ENCODE measurements around the gene ALS2CL. TPM values are rescaled to one million over a fixed set of nuclear protein-coding genes. Genes with fewer than 3 reads are reported as not detected.

ALS2CL gene
- total RNA-seq, 1 experiment from 2014 or later: 67.5 TPM

GRCh38 chr3:46626039-46626438 is 67.4 kb downstream of the ALS2CL start:
- no peak for DNase-seq
- H3K27ac ChIP-seq: no peak overlapping the region
- no peak overlapping the region for H3K4me2 ChIP-seq
- BruUV-seq (replicated peaks): no TSS peak
- POLR2A ChIA-PET (ENCODE audit: unreplicated experiment): no interaction called here
- H3F3A ChIP-seq (ENCODE audit: insufficient read depth, low read depth): no peaks in the 10 kb centered on the region
- CTCF ChIA-PET: no interaction called here
- H3K9me3 ChIP-seq (ENCODE audit: insufficient read depth, low read depth): no peaks in the 10 kb centered on the region
- H3K4me1 ChIP-seq (replicated peaks; ENCODE audit: insufficient read depth): no peaks in the 10 kb centered on the region
- H3K27me3 ChIP-seq (ENCODE audit: insufficient read depth, low read depth): no peaks in the 10 kb centered on the region; the same call in 1 of the 2 replicates
- no peaks in the 10 kb centered on the region for H3K79me2 ChIP-seq (ENCODE audit: low read depth)
- TF ChIP-seq CTCF (conservative IDR thresholded peaks at IDR 0.05) (no peak), EZH2 (IDR thresholded peaks at IDR 0.05; ENCODE audit: low read depth) (no peak)
- intact Hi-C loops (cut with micrococcal nuclease; ENCODE audit: unreplicated experiment): no loop called here
- H3K36me3 ChIP-seq (ENCODE audit: low read depth): no peaks in the 10 kb centered on the region
- no peaks in the 10 kb centered on the region for H3K9me2 ChIP-seq (ENCODE audit: insufficient read depth)
- H4K20me1 ChIP-seq (ENCODE audit: insufficient read depth): no peaks in the 10 kb centered on the region
- no peak overlapping the region for H3K4me3 ChIP-seq
- no peak overlapping the region for H2AFZ ChIP-seq

GRCh38 chr3:46624975-46625490 is 68.4 kb downstream of the ALS2CL start:
- TF ChIP-seq EZH2 (IDR thresholded peaks at IDR 0.05; ENCODE audit: low read depth) (no peak), CTCF (conservative IDR thresholded peaks at IDR 0.05) (no peak)
- POLR2A ChIA-PET (ENCODE audit: unreplicated experiment): interaction anchor here (0.5 to 0.8 kb wide), 2 partner anchors 203 to 499 kb away, joined by 3 to 14 read pairs; no protein-coding TSS in a partner anchor
- intact Hi-C loops (cut with micrococcal nuclease; ENCODE audit: unreplicated experiment): no loop called here

GRCh38 chr3:46624533-46624932 is 68.9 kb downstream of the ALS2CL start:
- CTCF ChIA-PET: no interaction called here

More at GRCh38 chr3:46624975-46625490, 68.4 kb downstream of the ALS2CL start:
- no peaks in the 10 kb centered on the region for H3K79me2 ChIP-seq (ENCODE audit: low read depth)
- H3K36me3 ChIP-seq (ENCODE audit: low read depth): no peaks in the 10 kb centered on the region
- no peaks in the 10 kb centered on the region for H4K20me1 ChIP-seq (ENCODE audit: insufficient read depth)
- H3K9me2 ChIP-seq (ENCODE audit: insufficient read depth): no peaks in the 10 kb centered on the region
- no peak overlapping the region for H3K27ac ChIP-seq
- no peaks in the 10 kb centered on the region for H3K9me3 ChIP-seq (ENCODE audit: insufficient read depth, low read depth)
- no peak overlapping the region for H2AFZ ChIP-seq
- no peaks in the 10 kb centered on the region; the same call in 1 of the 2 replicates for H3K27me3 ChIP-seq (ENCODE audit: insufficient read depth, low read depth)
- H3K4me3 ChIP-seq: no peak overlapping the region
- CTCF ChIA-PET: no interaction called here
- DNase-seq: no peak
- no peaks in the 10 kb centered on the region for H3F3A ChIP-seq (ENCODE audit: insufficient read depth, low read depth)
- H3K4me2 ChIP-seq: no peak overlapping the region
- no peaks in the 10 kb centered on the region for H3K4me1 ChIP-seq (replicated peaks; ENCODE audit: insufficient read depth)
- BruUV-seq (replicated peaks): no TSS peak

More at GRCh38 chr3:46624533-46624932, 68.9 kb downstream of the ALS2CL start:
- no peak overlapping the region for H3K4me3 ChIP-seq
- no peaks in the 10 kb centered on the region for H3K9me2 ChIP-seq (ENCODE audit: insufficient read depth)
- H3K9me3 ChIP-seq (ENCODE audit: insufficient read depth, low read depth): no peaks in the 10 kb centered on the region
- intact Hi-C loops (cut with micrococcal nuclease; ENCODE audit: unreplicated experiment): no loop called here
- H3K79me2 ChIP-seq (ENCODE audit: low read depth): no peaks in the 10 kb centered on the region
- POLR2A ChIA-PET (ENCODE audit: unreplicated experiment): interaction anchor here (0.8 kb wide), 1 partner anchor 203 kb away, joined by 14 read pairs; no protein-coding TSS in a partner anchor
- no peak overlapping the region for H3K4me2 ChIP-seq
- no peaks in the 10 kb centered on the region for H4K20me1 ChIP-seq (ENCODE audit: insufficient read depth)
- no peak overlapping the region for H3K27ac ChIP-seq
- no peak for DNase-seq
- BruUV-seq (replicated peaks): no TSS peak
- no peak overlapping the region for H2AFZ ChIP-seq
- H3F3A ChIP-seq (ENCODE audit: insufficient read depth, low read depth): no peaks in the 10 kb centered on the region
- no peaks in the 10 kb centered on the region for H3K36me3 ChIP-seq (ENCODE audit: low read depth)
- H3K4me1 ChIP-seq (replicated peaks; ENCODE audit: insufficient read depth): no peaks in the 10 kb centered on the region
- no peaks in the 10 kb centered on the region; the same call in 1 of the 2 replicates for H3K27me3 ChIP-seq (ENCODE audit: insufficient read depth, low read depth)
- TF ChIP-seq CTCF (conservative IDR thresholded peaks at IDR 0.05) (no peak), EZH2 (IDR thresholded peaks at IDR 0.05; ENCODE audit: low read depth) (no peak)

Measured in PC-9 (cell line).